IPS-20b (cell line): ENCODE results near the gene SLC16A12.

Source experiments
- H3K27ac ChIP-seq: one replicate; pipeline ENCODE4 v1.5.1; 2013; ENCODE audit warnings: low read length
- H3K27me3 ChIP-seq: 2 replicates; pipeline ENCODE4 v1.6.1; 2013; ENCODE audit warnings: mild to moderate bottlenecking, low read length, inconsistent platforms; ENCODE audit not compliant: insufficient read depth
- H3K36me3 ChIP-seq: 2 replicates; pipeline ENCODE4 v1.6.1; 2013; ENCODE audit warnings: low read depth, mild to moderate bottlenecking, inconsistent platforms, low read length, moderate library complexity; ENCODE audit not compliant: insufficient read depth
- H3K4me1 ChIP-seq: 2 replicates; pipeline ENCODE4 v1.6.1; 2013; ENCODE audit warnings: mild to moderate bottlenecking, control low read depth, inconsistent platforms, low read length, moderate library complexity; ENCODE audit not compliant: insufficient read depth
- H3K4me3 ChIP-seq: 2 replicates; pipeline ENCODE4 v1.5.1; 2013; ENCODE audit warnings: mild to moderate bottlenecking, low read length, inconsistent platforms
- H3K9ac ChIP-seq: 2 replicates; pipeline ENCODE4 v1.6.1; 2013; ENCODE audit warnings: low read depth, mild to moderate bottlenecking, inconsistent platforms, low read length, moderate library complexity
- H3K9me3 ChIP-seq: 2 replicates; pipeline ENCODE4 v1.6.1; 2013; ENCODE audit warnings: mild to moderate bottlenecking, low read depth, low read length, inconsistent platforms; ENCODE audit not compliant: insufficient read depth

The SLC16A12 gene

DNA sequence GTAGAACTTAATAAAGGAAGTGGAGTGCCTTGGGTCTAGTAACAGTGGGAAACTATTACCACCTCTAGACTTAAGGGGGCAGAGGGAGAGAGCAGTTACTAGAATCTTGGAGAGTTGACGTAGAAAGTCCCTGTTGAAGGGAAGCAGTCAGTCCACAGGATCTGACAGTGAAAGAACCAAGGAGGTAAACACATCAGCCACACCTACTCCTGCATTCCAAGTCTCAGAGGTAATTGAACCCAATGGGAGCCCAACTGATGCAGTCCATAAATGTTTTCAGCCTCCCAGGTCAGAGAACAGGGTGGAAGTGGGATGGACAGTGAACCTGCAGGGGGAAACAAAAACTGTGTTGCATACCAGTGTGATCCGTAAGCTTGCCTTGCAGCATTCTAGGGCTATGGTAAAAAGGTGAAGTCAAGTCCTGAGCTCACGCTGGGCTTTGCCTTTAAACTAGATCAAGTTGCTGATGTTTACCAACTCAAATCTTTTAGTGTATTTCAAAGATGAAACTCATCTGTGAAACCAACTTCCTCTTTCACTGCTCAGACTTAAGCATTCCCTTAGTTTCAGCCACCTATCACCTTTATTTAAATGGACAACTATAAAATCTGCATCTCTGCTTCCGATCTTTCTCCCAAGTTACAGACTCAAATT, 57.2 kb downstream of the SLC16A12 start:
- Histone ChIP-seq H3K36me3 (no peaks in the 10 kb centered on the region), H3K4me1 (peaks cover 17% of the 10 kb centered on the region), H3K27ac (no peak overlapping the region)

DNA sequence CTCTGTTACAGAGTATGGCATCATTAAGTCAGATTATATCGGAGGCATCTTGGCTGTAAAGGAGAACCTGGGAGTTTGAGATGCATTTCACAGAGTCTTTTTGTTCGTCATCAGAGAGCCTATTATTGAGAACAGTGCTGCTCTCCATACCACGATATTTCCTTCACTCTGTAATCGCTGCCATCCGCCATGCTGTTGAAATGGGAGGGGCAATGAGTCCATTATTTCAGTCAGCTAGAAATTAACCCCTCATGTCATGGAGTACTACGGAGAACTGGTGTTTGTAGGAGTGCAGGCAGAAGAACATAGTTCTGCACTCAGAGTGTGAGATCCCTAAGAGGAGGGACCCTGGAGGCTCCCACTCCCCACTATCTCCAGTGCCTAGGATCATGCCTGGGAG, 59.2 kb downstream of the SLC16A12 start:
- no peak overlapping the region for H3K27ac ChIP-seq

More for the DNA sequence above, 57.2 kb downstream of the SLC16A12 start:
- H3K9me3 ChIP-seq = no peaks in the 10 kb centered on the region
- H3K27me3 ChIP-seq = no peaks in the 10 kb centered on the region
- H3K4me3 ChIP-seq = peak overlapping the region; percentile 18; the same call in 1 of the 2 replicates
- no peak overlapping the region for H3K9ac ChIP-seq

DNA sequence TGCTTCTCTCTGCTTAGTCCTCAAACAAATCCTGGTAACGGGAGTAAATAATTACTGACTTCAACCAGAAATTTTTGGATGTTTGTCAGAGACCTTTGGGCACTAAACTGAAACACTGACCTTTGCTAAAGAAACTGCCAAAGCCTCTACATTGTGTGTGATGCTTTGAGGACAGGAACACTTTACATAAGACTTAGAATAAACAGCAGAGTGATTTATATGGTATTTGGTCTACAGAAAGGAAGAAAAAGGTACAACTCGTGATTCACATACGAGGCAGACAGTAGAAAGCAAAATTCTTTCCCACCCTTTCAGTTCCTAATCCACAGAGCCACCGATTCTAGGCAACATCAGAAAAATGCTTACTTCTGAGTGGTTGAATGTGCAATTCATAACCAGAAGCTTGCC, 59.8 kb downstream of the SLC16A12 start:
- H3K4me3 ChIP-seq = no peak overlapping the region
- H3K36me3 ChIP-seq = no peaks in the 10 kb centered on the region
- no peaks in the 10 kb centered on the region for H3K9me3 ChIP-seq
- peaks cover 17% of the 10 kb centered on the region for H3K4me1 ChIP-seq
- no peak overlapping the region for H3K9ac ChIP-seq
- H3K27ac ChIP-seq = no peak overlapping the region
- no peaks in the 10 kb centered on the region for H3K27me3 ChIP-seq

More for the DNA sequence above, 59.2 kb downstream of the SLC16A12 start:
- Histone ChIP-seq H3K9me3 (no peaks in the 10 kb centered on the region), H3K36me3 (no peaks in the 10 kb centered on the region), H3K4me1 (peaks cover 17% of the 10 kb centered on the region), H3K4me3 (no peak overlapping the region), H3K27me3 (no peaks in the 10 kb centered on the region), H3K9ac (no peak overlapping the region)

DNA sequence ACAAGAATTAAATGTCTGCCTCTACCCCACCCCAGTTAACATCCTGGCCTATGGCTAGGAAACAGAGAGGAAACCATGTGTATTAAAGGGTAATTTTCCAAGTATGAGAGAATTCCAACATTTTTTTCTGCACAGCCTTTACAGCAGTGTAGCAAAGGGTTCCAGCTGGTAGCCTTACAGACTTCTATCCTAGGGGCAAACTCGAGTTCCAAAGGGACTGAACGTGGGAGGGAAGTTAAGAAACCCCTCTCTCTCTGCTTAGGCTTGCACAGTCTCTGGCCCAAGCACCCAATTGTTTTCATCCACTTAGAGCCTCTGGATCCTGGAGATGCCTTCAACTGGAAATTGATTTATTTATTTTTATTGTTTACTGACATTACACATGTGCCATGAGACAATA, 60.3 kb downstream of the SLC16A12 start:
- H3K36me3 ChIP-seq = no peaks in the 10 kb centered on the region
- no peaks in the 10 kb centered on the region for H3K9me3 ChIP-seq
- H3K27ac ChIP-seq = no peak overlapping the region
- no peaks in the 10 kb centered on the region for H3K27me3 ChIP-seq
- H3K9ac ChIP-seq = no peak overlapping the region
- H3K4me1 ChIP-seq = peaks cover 17% of the 10 kb centered on the region
- no peak overlapping the region for H3K4me3 ChIP-seq

DNA sequence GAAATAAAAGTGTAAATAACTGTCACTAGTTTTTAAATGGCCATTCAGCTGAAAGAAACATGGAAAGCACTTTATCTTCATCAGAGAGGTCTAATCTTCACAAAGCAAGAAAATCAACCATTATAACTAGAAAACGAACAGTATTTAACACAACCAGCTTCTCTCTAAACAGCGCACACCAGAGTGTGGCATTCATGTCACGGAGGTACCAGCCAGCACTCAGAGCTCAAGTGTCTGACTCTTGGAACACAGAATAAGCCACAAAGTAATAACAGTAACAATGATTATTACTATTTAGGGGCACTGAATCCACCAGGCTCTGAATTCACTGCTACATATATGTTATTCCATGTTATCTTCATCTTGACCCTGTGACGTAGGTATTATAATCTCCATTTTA, 60.9 kb downstream of the SLC16A12 start:
- H3K27me3 ChIP-seq = no peaks in the 10 kb centered on the region
- no peaks in the 10 kb centered on the region for H3K36me3 ChIP-seq
- no peak overlapping the region for H3K9ac ChIP-seq
- no peak overlapping the region for H3K27ac ChIP-seq
- H3K4me3 ChIP-seq = no peak overlapping the region
- no peaks in the 10 kb centered on the region for H3K9me3 ChIP-seq
- peaks cover 17% of the 10 kb centered on the region for H3K4me1 ChIP-seq

DNA sequence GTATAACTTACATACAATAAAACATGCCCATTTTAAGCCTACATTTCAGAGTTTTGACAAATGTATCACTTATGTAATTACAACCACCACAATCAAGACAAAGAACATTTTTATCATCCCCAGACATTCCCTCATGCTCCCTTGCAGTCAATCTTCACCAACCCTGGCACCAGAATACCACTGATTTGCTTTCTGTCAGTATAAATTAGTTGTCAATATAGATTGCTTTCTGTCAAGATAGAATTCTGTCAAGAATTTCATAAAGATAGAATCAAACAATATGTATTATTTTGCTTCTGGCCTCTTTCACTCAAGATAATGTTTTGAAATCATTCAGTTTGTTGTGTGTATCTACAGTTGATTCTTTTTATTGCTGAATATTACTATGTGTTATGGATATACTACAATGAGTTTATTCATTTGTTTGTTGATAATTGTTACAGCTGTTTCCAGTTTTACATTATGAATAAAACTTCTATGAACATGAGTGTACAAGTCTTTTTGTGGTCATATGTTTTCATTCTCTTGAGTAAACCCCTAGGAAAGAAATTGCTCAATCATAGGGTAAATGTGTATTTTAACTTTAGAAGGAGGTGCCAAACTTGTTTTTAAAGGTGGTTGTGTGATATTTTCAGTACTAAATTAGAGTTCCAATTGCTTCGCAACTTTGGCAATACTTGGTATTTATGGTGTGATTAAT, 64.1 kb downstream of the SLC16A12 start:
- Histone ChIP-seq H3K4me3 (no peak overlapping the region), H3K27ac (no peak overlapping the region), H3K27me3 (no peaks in the 10 kb centered on the region), H3K9ac (no peak overlapping the region), H3K4me1 (peaks cover 5% of the 10 kb centered on the region; the same call in 1 of the 2 replicates), H3K9me3 (no peaks in the 10 kb centered on the region), H3K36me3 (no peaks in the 10 kb centered on the region)

DNA sequence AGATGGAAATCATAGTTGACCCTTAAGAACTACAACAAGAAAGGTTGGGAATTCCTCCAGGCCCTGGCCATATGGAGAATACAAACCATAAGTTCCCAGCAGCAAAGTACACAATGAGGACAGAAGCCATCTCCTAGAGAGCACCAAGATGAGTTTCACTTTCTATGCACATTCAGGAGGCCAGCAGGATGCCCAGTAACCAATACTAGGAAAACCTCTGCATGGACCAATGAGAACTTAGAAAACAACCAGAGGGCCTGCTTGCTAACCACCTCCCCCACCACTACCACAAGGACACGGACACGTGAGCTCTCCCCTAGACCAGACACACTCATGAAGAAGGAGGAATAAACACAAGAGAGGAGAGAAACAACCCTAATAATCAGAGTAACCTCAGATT, 64.8 kb downstream of the SLC16A12 start:
- H3K9ac ChIP-seq = no peak overlapping the region
- no peak overlapping the region for H3K4me3 ChIP-seq
- H3K36me3 ChIP-seq = no peaks in the 10 kb centered on the region
- no peaks in the 10 kb centered on the region for H3K9me3 ChIP-seq
- no peaks in the 10 kb centered on the region for H3K4me1 ChIP-seq
- H3K27ac ChIP-seq = no peak overlapping the region
- H3K27me3 ChIP-seq = no peaks in the 10 kb centered on the region

DNA sequence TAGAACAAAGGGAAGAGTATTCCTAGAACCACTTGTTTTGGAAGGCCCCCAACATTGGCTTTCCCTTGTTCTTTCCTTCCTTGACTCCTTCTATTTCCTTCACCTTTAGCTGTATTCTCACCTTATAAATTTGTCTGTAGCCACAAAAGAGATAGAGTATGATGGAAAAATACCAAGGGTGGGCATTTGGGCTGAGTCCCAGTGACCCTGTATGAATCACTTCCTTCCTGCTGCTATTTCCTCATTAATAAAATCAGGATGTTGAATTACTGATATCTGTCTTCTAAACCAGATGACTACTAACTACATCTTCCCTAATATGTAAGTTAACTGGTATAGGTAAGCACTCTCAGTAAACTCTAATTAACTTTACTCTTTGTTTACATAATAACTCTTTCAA, 65.9 kb downstream of the SLC16A12 start:
- Histone ChIP-seq H3K4me3 (no peak overlapping the region), H3K9ac (no peak overlapping the region), H3K27me3 (no peaks in the 10 kb centered on the region), H3K4me1 (no peaks in the 10 kb centered on the region), H3K36me3 (no peaks in the 10 kb centered on the region), H3K9me3 (no peaks in the 10 kb centered on the region), H3K27ac (no peak overlapping the region)

DNA sequence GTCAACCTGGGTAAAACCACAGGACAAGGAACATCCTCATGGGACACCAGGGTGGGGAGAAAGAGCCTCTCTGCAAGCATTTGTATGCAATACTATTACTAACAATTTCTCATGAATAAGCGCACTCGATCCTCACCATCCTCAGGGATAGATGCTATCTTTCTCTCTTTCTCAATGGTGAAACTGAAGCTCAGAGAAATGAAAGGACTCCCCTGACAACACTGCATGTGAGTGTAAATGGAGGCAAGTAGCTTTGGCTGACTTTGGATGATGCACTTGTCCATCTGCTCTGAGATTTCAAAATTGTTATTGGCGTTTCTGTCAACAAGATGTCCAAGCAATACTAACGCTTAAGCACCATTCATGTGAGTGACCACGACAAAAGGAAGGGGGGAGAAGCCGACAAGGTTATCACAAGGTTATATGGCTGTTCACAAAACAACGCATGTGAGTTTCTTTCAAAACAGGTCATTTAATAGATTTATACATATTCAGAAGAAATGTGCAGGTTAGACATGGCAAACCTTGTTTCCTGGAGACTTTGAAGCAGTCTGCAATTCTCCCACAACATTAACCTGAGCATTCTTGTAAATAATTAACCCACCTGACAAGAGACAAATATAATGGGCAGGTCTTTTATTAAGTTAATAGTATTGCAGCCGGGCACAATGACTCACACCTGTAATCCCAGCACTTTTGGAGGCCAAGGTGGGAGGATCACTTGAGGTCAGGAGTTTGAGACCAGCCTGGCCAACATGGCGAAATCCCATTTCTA, 67.0 kb downstream of the SLC16A12 start:
- Histone ChIP-seq H3K4me3 (no peak overlapping the region), H3K27ac (no peak overlapping the region), H3K4me1 (no peaks in the 10 kb centered on the region), H3K9ac (no peak overlapping the region), H3K9me3 (no peaks in the 10 kb centered on the region), H3K36me3 (no peaks in the 10 kb centered on the region), H3K27me3 (no peaks in the 10 kb centered on the region)

DNA sequence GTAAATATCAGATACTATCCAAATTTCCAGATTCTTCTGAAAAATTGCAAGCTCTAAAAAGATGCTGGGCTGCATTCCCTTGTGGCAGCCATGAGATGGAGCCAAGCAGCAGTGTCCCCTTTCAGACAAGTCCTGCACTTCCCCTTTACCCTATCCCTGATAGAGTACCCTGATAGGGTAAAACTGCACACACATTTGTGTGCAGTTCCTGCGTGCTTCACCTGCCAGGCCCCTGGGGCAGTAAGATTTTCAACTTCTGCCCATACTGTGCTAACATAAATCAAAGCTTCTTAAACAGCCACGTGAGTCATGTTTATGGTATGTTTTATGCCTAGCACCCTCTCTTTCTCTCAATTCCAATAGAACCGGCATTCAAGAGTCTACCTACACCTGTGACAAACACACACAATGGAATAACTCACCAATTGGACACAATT, 68.8 kb downstream of the SLC16A12 start:
- H3K4me3 ChIP-seq = no peak overlapping the region
- H3K36me3 ChIP-seq = no peaks in the 10 kb centered on the region
- H3K4me1 ChIP-seq = no peaks in the 10 kb centered on the region
- H3K27me3 ChIP-seq = no peaks in the 10 kb centered on the region
- H3K9ac ChIP-seq = no peak overlapping the region
- H3K9me3 ChIP-seq = no peaks in the 10 kb centered on the region
- no peak overlapping the region for H3K27ac ChIP-seq

DNA sequence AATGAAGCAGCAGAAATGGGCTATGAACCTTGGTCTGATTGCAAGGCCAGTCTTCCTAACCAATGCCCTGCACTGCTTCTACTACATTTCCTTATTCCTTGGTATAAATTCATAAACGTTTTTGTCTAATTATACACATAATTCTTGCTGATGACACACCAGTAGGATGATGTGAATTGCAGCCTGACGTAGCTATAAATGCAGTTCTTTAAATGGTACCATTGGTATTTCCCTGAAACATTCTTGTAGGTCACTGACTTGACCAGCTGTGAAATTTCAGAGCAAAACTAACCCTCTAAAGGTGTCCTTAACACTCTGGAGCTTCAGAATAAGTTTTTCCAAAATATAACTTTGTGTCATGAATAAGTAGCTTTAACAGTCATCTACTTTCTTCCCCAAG, 70.2 kb downstream of the SLC16A12 start:
- Histone ChIP-seq H3K4me1 (no peaks in the 10 kb centered on the region), H3K9me3 (no peaks in the 10 kb centered on the region), H3K9ac (no peak overlapping the region), H3K27me3 (no peaks in the 10 kb centered on the region), H3K36me3 (no peaks in the 10 kb centered on the region), H3K4me3 (no peak overlapping the region), H3K27ac (no peak overlapping the region)
